ENCODE measurements around the gene CCDC83. TPM values are rescaled to one million over a fixed set of nuclear protein-coding genes. Genes with fewer than 3 reads are reported as not detected.

CCDC83 gene
- not detected for total RNA-seq

DNA sequence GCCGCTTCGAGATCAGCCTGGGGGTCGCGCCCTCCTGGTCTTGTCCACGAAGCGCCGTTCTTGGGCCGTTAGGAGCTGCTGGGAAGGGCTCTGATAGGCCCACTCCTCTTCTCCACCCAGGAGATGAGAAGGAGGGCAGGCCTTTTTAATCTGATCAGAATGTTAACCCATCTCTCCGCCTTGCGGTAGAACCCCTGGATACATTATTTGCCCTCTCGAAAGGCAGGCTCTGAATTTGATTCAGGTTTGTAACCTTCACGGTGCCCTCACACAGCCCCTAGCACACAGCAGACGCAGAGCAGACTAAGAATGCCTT is at the start of gene CCDC83:
Gene CCDC83 (plus strand): TSS at position 43 of the 316 bp plus-strand sequence. CDS start 9,741 bp downstream, outside the sequence.
- no peaks in the 10 kb centered on the region for H3K9me3 Mint-ChIP-seq (ENCODE audit: low read depth)
- H3K27ac Mint-ChIP-seq, result peak within 1 kb of the TSS; percentile 94
- CTCF ChIA-PET, result interaction anchor here (0.7 to 1.7 kb wide), 27 partner anchors 9 to 1015 kb away, joined by 3 to 10 read pairs (median 4); partner anchors contain the start of genes CREBZF and TMEM126B
- H3K27me3 Mint-ChIP-seq, result no peaks in the 10 kb centered on the region
- H3K36me3 Mint-ChIP-seq (ENCODE audit: low read depth), result peaks cover 6% of the 10 kb centered on the region
- no peak for ATAC-seq
- H3K4me1 Mint-ChIP-seq, result peaks cover 2% of the 10 kb centered on the region
- POLR2A ChIA-PET, result interaction anchor here (0.5 kb wide), 1 partner anchor 72 kb away, joined by 3 read pairs; no protein-coding TSS in a partner anchor
- H3K4me3 Mint-ChIP-seq, result peak within 1 kb of the TSS; percentile 77
- no peak for DNase-seq
- intact Hi-C loops (cut with DNase I, micrococcal nuclease), result loop anchor here (1.0 to 10.0 kb wide), 10 partner anchors 88 to 963 kb away; partner anchors contain the start of gene TMEM126B (in 1 of the 2)

DNA sequence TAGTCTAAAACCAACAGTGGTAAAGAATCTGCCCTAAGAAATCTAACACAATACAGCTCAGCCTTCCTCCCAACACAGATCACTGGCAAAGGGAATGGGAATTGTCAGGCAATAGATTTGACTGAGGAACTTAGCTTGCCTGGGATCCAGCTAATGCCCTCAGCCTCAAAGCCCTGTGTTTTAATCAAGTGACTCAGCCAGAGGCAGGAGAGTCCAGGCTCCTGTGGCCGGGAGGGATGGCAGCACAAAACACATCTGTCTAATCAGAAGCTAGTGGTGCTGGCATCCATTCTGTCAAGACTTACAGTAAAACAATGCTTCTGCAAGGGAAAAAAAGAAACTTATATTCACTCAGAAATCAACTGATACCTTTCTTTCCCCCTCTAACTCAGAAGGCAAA is 49.8 kb upstream of the CCDC83 start:
- Mint-ChIP-seq H3K4me1 (peaks cover 27% of the 10 kb centered on the region), H3K27me3 (no peaks in the 10 kb centered on the region), H3K4me3 (no peak overlapping the region), H3K9me3 (ENCODE audit: low read depth) (peaks cover 2% of the 10 kb centered on the region), H3K36me3 (ENCODE audit: low read depth) (no peaks in the 10 kb centered on the region), H3K27ac (no peak overlapping the region)
- ChIA-PET CTCF (no interaction called here), POLR2A (no interaction called here)
- ATAC-seq (no peak), DNase-seq (no peak)
- intact Hi-C loops (cut with DNase I, micrococcal nuclease), result no loop called here

DNA sequence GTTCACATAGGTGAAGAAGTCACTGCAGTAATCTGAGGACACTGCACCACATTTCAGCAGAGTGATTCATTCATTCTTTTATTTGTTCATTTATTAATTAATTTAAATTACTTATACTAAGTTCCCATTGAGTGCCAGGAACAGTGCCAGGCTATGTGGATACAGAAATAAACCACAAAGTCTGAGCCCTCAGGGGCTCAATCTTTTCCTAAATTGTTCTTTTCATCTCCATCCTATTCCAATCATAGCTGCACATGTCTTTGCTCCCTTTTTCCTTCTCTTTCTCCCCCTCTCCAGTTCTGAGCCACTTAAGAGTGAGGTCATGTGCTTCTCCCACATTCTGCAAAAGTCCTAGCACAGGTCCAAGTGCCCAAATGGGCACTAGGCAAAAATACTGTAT is 49.2 kb upstream of the CCDC83 start:
- DNase-seq, result no peak
- H3K4me3 Mint-ChIP-seq, result no peak overlapping the region
- ATAC-seq, result no peak
- intact Hi-C loops (cut with DNase I, micrococcal nuclease), result no loop called here
- H3K4me1 Mint-ChIP-seq, result peaks cover 24% of the 10 kb centered on the region
- H3K27me3 Mint-ChIP-seq, result no peaks in the 10 kb centered on the region
- POLR2A ChIA-PET, result interaction anchor here (0.6 kb wide), 1 partner anchor 122 kb away, joined by 3 read pairs; no protein-coding TSS in a partner anchor
- H3K36me3 Mint-ChIP-seq (ENCODE audit: low read depth), result no peaks in the 10 kb centered on the region
- peaks cover 2% of the 10 kb centered on the region for H3K9me3 Mint-ChIP-seq (ENCODE audit: low read depth)
- H3K27ac Mint-ChIP-seq, result no peak overlapping the region
- CTCF ChIA-PET, result no interaction called here

DNA sequence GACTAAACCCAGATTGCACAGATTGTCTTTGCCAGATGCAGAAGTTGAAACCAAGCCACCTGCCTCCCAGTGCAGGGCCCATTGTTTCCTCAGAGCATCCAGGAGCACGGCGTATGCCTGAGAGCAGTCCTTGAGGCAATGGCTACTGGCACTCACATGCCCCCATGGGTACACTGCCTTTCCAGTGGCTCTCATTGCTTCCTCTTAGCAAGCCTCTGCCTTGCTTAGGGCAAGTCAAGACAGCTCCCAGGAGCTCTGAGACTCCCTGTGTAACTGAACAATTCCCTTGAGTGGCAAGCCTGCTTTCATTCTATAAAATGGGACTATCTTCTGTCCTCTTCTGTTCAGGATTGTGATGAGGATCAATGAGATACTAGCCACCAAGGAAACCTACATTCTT is 48.3 kb upstream of the CCDC83 start:
- no peaks in the 10 kb centered on the region for H3K36me3 Mint-ChIP-seq (ENCODE audit: low read depth)
- peaks cover 29% of the 10 kb centered on the region for H3K4me1 Mint-ChIP-seq
- intact Hi-C loops (cut with DNase I, micrococcal nuclease), result no loop called here
- H3K4me3 Mint-ChIP-seq, result no peak overlapping the region
- H3K27me3 Mint-ChIP-seq, result peaks cover 2% of the 10 kb centered on the region
- H3K27ac Mint-ChIP-seq, result no peak overlapping the region
- ChIA-PET POLR2A (no interaction called here), CTCF (interaction anchor here (1.1 to 1.4 kb wide), 2 partner anchors 11 to 23 kb away, joined by 3 to 5 read pairs; no protein-coding TSS in a partner anchor)
- DNase-seq, result no peak
- no peak for ATAC-seq
- H3K9me3 Mint-ChIP-seq (ENCODE audit: low read depth), result no peaks in the 10 kb centered on the region

DNA sequence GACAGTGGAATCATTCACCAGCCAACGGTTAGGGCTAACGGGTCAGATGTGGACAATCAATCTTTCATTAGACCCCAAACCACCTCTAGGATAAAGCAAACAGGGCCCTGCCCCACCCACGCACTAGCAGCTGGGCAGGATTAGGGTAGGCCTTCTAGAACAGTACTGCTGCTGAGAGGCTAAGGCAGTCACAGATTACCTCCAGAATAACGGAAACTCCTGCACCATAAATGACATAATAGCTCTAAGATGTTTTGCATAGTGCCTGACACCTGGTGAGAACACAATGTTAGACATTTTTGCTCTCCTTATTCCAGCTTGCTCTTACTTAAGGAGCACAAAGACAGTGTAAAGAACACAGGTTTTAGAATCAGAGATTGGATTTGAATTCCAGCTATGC is 46.0 kb upstream of the CCDC83 start:
- H3K27me3 Mint-ChIP-seq, result peaks cover 7% of the 10 kb centered on the region
- H3K27ac Mint-ChIP-seq, result no peak overlapping the region
- ChIA-PET POLR2A (no interaction called here), CTCF (interaction anchor here (0.8 to 1.5 kb wide), 5 partner anchors 9 to 852 kb away, joined by 3 to 5 read pairs (median 4); no protein-coding TSS in a partner anchor)
- no peaks in the 10 kb centered on the region for H3K36me3 Mint-ChIP-seq (ENCODE audit: low read depth)
- ATAC-seq (no peak), DNase-seq (peak; percentile 20)
- H3K4me1 Mint-ChIP-seq, result peaks cover 27% of the 10 kb centered on the region
- no peaks in the 10 kb centered on the region for H3K9me3 Mint-ChIP-seq (ENCODE audit: low read depth)
- no peak overlapping the region for H3K4me3 Mint-ChIP-seq
- intact Hi-C loops (cut with DNase I, micrococcal nuclease), result no loop called here

DNA sequence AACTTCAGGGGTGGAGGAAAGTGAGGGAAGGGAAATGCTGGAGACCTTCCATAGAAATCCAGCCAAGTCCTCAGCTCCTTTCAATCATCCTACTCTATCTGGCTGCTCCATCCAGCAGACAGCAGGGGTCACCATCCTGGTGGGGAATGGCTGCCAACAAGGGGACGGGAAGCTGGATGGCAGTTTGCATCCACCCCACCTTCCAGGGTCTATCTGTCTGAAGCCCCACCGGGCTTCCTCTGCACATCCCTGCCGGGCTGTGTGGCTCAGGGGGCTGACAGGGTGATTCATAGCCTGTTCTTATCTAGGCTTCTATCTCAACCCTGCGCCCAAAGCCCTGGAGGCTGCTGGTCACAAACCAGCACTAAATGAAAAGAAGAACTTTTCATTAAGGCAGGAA is 45.3 kb upstream of the CCDC83 start:
- Mint-ChIP-seq H3K27ac (peak overlapping the region; percentile 63), H3K27me3 (peaks cover 8% of the 10 kb centered on the region), H3K4me1 (peaks cover 29% of the 10 kb centered on the region), H3K4me3 (peak overlapping the region; percentile 73), H3K9me3 (ENCODE audit: low read depth) (no peaks in the 10 kb centered on the region), H3K36me3 (ENCODE audit: low read depth) (no peaks in the 10 kb centered on the region)
- DNase-seq (peak; percentile 29), ATAC-seq (peak; percentile 24)
- ChIA-PET CTCF (interaction anchor here (0.8 to 1.5 kb wide), 7 partner anchors 9 to 851 kb away, joined by 3 to 5 read pairs (median 4); no protein-coding TSS in a partner anchor), POLR2A (interaction anchor here (0.9 kb wide), 1 partner anchor 145 kb away, joined by 3 read pairs; the partner anchor contains the start of gene CREBZF)
- intact Hi-C loops (cut with DNase I, micrococcal nuclease), result loop anchor here (2.0 kb wide), 2 partner anchors 15 to 57 kb away; no protein-coding TSS in a partner anchor

DNA sequence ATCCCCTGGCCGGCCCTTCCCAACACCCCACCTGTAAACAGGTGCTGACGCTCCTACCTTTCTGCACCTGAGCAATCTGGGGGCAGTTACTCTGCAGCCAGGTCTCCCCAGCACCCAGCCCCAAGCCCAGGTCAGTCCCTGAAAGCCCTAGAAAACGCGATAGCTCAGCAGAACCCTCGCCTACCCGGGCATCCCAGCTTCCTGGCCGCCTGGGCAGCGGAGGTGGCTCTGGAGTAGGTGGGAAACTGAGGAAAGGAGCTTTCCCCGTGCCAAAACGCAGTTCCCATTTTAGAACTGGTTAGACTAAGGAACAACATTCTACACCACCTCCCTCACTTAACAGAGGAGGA is 44.7 kb upstream of the CCDC83 start:
- no peak for ATAC-seq

DNA sequence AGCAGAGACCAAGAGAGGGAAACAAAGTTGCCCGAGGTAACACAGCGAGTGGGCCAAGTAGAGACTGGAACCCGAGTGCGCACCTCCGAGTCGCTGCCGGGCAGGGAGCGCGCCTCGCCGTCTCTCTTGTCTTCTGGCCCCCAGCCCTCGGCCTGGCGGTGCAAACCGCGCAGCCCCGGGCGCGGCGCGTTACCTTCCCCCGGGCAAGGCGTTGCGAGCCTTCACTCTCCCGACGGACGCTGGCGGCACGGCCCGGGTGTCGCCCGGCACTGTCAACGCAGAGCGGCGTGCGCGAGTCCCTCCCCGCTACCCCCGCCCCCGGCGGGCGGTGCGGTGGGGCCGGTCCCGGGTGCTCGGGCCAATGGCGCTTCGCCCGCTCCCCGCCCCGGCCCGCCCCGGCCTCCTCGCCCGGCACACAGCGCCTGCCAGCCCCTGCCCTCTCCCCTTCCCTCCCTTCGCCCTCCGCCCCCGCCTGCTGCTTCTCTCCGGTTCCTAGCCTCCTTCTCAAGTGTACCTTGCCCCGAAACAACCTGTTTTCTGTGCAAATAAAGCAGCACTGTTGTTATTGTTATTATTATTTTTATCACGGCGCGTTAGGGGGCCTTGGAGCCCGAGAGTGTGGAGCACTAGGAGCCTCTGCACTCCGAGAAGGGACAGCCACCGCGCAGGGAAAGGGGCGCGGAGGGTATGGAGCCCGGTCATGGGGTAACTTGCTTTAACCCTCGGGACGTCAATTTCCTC is 44.1 kb upstream of the CCDC83 start, which contains the start of gene SYTL2:
Gene SYTL2 (minus strand): TSS at position 271 of the 741 bp plus-strand sequence. CDS start 53,416 bp downstream, outside the sequence.
- Mint-ChIP-seq H3K9me3 (ENCODE audit: low read depth) (no peaks in the 10 kb centered on the region), H3K36me3 (ENCODE audit: low read depth) (no peaks in the 10 kb centered on the region), H3K4me3 (peak within 1 kb of the TSS; percentile 73), H3K4me1 (peaks cover 33% of the 10 kb centered on the region), H3K27me3 (peaks cover 8% of the 10 kb centered on the region), H3K27ac (peak within 1 kb of the TSS; percentile 63)
- POLR2A ChIA-PET, result interaction anchor here (0.9 kb wide), 1 partner anchor 146 kb away, joined by 3 read pairs; the partner anchor contains the start of gene CREBZF
- peak; percentile 84 for DNase-seq
- intact Hi-C loops (cut with DNase I, micrococcal nuclease), result loop anchor here (1.0 to 2.0 kb wide), 3 partner anchors 14 to 146 kb away; partner anchors contain the start of gene CREBZF (in 1 of the 2)
- CTCF ChIA-PET, result interaction anchor here (0.8 to 1.3 kb wide), 2 partner anchors 16 to 147 kb away, joined by 3 to 5 read pairs; no protein-coding TSS in a partner anchor
- peak; percentile 95 for ATAC-seq

More for the DNA sequence above, 44.7 kb upstream of the CCDC83 start:
- ChIA-PET CTCF (interaction anchor here (0.8 to 1.5 kb wide), 4 partner anchors 16 to 147 kb away, joined by 3 to 5 read pairs (median 4); no protein-coding TSS in a partner anchor), POLR2A (interaction anchor here (0.9 kb wide), 1 partner anchor 145 kb away, joined by 3 read pairs; the partner anchor contains the start of gene CREBZF)
- intact Hi-C loops (cut with DNase I, micrococcal nuclease), result loop anchor here (2.0 kb wide), 2 partner anchors 14 to 58 kb away; no protein-coding TSS in a partner anchor
- Mint-ChIP-seq H3K36me3 (ENCODE audit: low read depth) (no peaks in the 10 kb centered on the region), H3K27me3 (peaks cover 8% of the 10 kb centered on the region), H3K4me1 (peaks cover 32% of the 10 kb centered on the region), H3K4me3 (peak overlapping the region; percentile 73), H3K27ac (no peak overlapping the region), H3K9me3 (ENCODE audit: low read depth) (no peaks in the 10 kb centered on the region)
- DNase-seq, result no peak

DNA sequence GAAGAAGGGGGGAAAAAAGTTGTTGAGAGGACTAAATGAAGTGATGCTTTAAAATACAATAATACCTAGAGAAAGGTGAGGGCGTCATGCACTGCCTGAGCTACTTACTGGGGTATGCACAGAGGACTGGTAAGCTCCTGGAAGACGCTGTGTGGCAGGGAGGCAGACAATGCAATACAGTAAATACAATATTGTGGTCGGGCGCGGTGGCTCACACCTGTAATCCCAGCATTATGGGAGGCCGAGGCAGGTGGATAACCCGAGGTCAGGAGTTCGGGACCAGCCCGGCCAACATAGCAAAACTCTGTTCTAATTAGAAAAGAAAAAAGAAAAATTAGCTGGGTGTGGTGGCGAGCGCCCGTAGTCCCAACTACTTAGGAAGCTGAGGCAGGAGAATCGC is 43.6 kb upstream of the CCDC83 start:
- ATAC-seq (no peak), DNase-seq (no peak)
- Mint-ChIP-seq H3K4me1 (peaks cover 31% of the 10 kb centered on the region), H3K4me3 (peak overlapping the region; percentile 73), H3K36me3 (ENCODE audit: low read depth) (no peaks in the 10 kb centered on the region), H3K9me3 (ENCODE audit: low read depth) (no peaks in the 10 kb centered on the region), H3K27me3 (peaks cover 8% of the 10 kb centered on the region), H3K27ac (no peak overlapping the region)
- CTCF ChIA-PET, result no interaction called here
- intact Hi-C loops (cut with DNase I, micrococcal nuclease), result loop anchor here (1.0 to 2.0 kb wide), 3 partner anchors 13 to 146 kb away; partner anchors contain the start of gene CREBZF (in 1 of the 2)
- POLR2A ChIA-PET, result no interaction called here

DNA sequence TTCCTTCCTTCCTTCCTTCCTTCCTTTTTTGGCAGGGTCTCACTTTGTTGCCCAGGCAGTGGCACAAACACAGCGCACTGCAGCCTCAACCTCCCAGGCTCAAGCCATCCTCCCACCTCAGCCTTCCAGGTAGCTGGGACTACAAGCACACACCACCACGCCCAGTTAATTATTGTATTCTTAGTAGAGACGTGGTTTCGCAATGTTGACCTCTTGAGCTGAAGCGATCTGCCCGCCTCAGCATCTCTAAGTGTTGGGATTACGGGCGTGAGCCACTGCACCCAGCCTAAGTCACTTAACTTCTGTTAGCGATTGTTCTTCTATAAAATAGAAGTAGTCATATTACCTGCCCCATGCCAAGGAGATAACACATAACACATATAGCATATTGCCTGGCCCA is 41.5 kb upstream of the CCDC83 start:
- ATAC-seq (no peak), DNase-seq (no peak)
- ChIA-PET POLR2A (no interaction called here), CTCF (interaction anchor here (1.2 kb wide), 1 partner anchor 15 kb away, joined by 4 read pairs; no protein-coding TSS in a partner anchor)
- H3K27me3 Mint-ChIP-seq, result peaks cover 8% of the 10 kb centered on the region
- intact Hi-C loops (cut with DNase I, micrococcal nuclease), result loop anchor here in 1 of 2 experiments (1.0 kb wide), 1 partner anchor 10 kb away; no protein-coding TSS in a partner anchor
- no peaks in the 10 kb centered on the region for H3K36me3 Mint-ChIP-seq (ENCODE audit: low read depth)
- H3K9me3 Mint-ChIP-seq (ENCODE audit: low read depth), result no peaks in the 10 kb centered on the region
- H3K4me1 Mint-ChIP-seq, result peaks cover 30% of the 10 kb centered on the region
- H3K27ac Mint-ChIP-seq, result no peak overlapping the region
- no peak overlapping the region for H3K4me3 Mint-ChIP-seq

DNA sequence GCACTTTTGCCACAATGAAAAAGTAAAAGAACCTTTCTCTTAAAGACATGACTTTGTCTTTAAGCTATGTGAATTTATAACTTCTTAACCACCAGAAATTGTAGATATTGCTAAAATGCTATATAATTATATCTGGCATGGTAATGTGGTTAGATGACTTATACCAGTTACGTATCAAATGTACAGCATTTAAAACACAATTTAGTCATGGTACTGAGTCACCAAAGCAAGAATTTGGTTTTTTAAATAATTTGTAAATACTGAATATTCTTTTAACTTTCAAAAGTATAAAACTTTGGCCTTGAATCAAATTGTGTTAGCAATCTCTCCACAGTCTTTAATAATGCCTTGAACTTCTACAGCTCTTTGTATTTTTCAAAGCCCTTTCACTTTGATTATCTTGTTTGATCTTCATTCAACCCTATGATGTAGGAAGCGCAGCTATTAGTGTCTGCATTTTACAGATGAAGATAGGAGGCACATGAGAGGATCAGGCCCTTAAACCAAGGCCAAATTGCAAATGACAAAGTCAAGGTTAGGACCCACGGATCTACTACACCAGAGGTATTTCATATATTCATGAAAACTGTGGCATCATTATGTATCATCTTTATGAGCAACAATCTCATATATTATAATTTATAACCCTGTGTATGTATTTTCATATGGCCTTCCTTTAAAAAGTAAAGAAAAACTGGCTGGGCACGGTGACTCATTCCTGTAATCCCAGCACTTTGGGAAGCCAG is 39.8 kb upstream of the CCDC83 start:
- no peak overlapping the region for H3K4me3 Mint-ChIP-seq
- no peak overlapping the region for H3K27ac Mint-ChIP-seq
- POLR2A ChIA-PET, result no interaction called here
- ATAC-seq (no peak), DNase-seq (no peak)
- H3K9me3 Mint-ChIP-seq (ENCODE audit: low read depth), result no peaks in the 10 kb centered on the region
- intact Hi-C loops (cut with DNase I, micrococcal nuclease), result no loop called here
- H3K27me3 Mint-ChIP-seq, result peaks cover 8% of the 10 kb centered on the region
- no peaks in the 10 kb centered on the region for H3K36me3 Mint-ChIP-seq (ENCODE audit: low read depth)
- H3K4me1 Mint-ChIP-seq, result peaks cover 14% of the 10 kb centered on the region
- CTCF ChIA-PET, result interaction anchor here (0.6 to 1.6 kb wide), 5 partner anchors 8 to 139 kb away, joined by 3 to 6 read pairs (median 3); no protein-coding TSS in a partner anchor
